Keratinocyte (primary cell): Measurements from ENCODE around the gene SPOCK1. TPM values are rescaled to one million over a fixed set of nuclear protein-coding genes. Genes with fewer than 3 reads are reported as not detected.

Experiments
- DNase-seq: peaks from one replicate; pipeline ENCODE4 v3.0.0-alpha.2; 2011; ENCODE audit warnings: low read depth, missing footprints, low spot score
- FAIRE-seq: peaks from 2 replicates; lab custom pipeline; 2011; peaks lifted over from hg19 to GRCh38; lab: Jason Lieb, UNC
- H2AFZ ChIP-seq: 2 replicates; pipeline ENCODE4 v1.6.0; 2012; ENCODE audit warnings: low read length, control low read depth, inconsistent platforms; ENCODE audit not compliant: control insufficient read depth
- H3K27ac ChIP-seq: 2 replicates; pipeline ENCODE4 v1.5.1; 2011; ENCODE audit warnings: low read length; ENCODE audit not compliant: control insufficient read depth, insufficient read depth
- H3K27me3 ChIP-seq: 3 replicates; pipeline ENCODE4 v1.6.0; 2011; ENCODE audit warnings: low read length; ENCODE audit not compliant: control insufficient read depth, insufficient read depth; ENCODE audit errors: extremely low read depth
- H3K36me3 ChIP-seq, 2 experiments: 2 replicates in 1 of 2; 3 replicates in 1 of 2; pipeline ENCODE4 v1.5.1; 2011; ENCODE audit warnings: low read length in 2 of 2, mild to moderate bottlenecking in 1 of 2; ENCODE audit not compliant: control insufficient read depth in 2 of 2, insufficient read depth in 2 of 2; ENCODE audit errors: extremely low read depth in 1 of 2
- H3K4me1 ChIP-seq: 3 replicates; pipeline ENCODE4 v1.5.1; 2011; ENCODE audit warnings: low read length; ENCODE audit not compliant: control insufficient read depth, insufficient read depth; ENCODE audit errors: extremely low read depth
- H3K4me2 ChIP-seq: 3 replicates; pipeline ENCODE4 v1.6.0; 2011; ENCODE audit warnings: low read depth, low read length; ENCODE audit not compliant: control insufficient read depth, insufficient read depth; ENCODE audit errors: extremely low read depth
- H3K4me3 ChIP-seq, 3 experiments: fragments of 200-600 bp in 1 of 3; sonication (generic) in 1 of 3; 2 replicates in 2 of 3; 3 replicates in 1 of 3; pipeline ENCODE4 v1.5.1; 2011 to 2016; ENCODE audit warnings: low read length in 3 of 3, mild to moderate bottlenecking in 3 of 3, control low read depth in 2 of 3, inconsistent platforms in 1 of 3, low read depth in 1 of 3, mixed read lengths in 1 of 3, mixed run types in 1 of 3, moderate library complexity in 1 of 3; ENCODE audit not compliant: control insufficient read depth in 2 of 3, insufficient read depth in 2 of 3; ENCODE audit errors: extremely low read depth in 1 of 3
- H3K79me2 ChIP-seq: 2 replicates; pipeline ENCODE4 v1.6.0; 2012; ENCODE audit warnings: low read length; ENCODE audit not compliant: control insufficient read depth, insufficient read depth
- H3K9ac ChIP-seq: 3 replicates; pipeline ENCODE4 v1.6.0; 2011; ENCODE audit warnings: low read length; ENCODE audit not compliant: control insufficient read depth, insufficient read depth; ENCODE audit errors: extremely low read depth
- H3K9me1 ChIP-seq: 3 replicates; pipeline ENCODE4 v1.6.0; 2011; ENCODE audit warnings: low read length; ENCODE audit not compliant: control insufficient read depth, insufficient read depth; ENCODE audit errors: extremely low read depth
- H3K9me3 ChIP-seq: 2 replicates; pipeline ENCODE4 v1.5.1; 2012; ENCODE audit warnings: low read depth, low read length; ENCODE audit not compliant: control insufficient read depth
- H4K20me1 ChIP-seq: 3 replicates; pipeline ENCODE4 v1.6.0; 2011; ENCODE audit warnings: low read length; ENCODE audit not compliant: control insufficient read depth, insufficient read depth; ENCODE audit errors: extremely low read depth
- EZH2 ChIP-seq: IDR thresholded peaks from one replicate; pipeline ENCODE4 v1.6.1; 2012; ENCODE audit warnings: inconsistent platforms, mild to moderate bottlenecking, low read length, moderate library complexity
- dilution Hi-C: fragments of 300-500 bp; cut with MboI; formaldehyde crosslinking; loops from one replicate; pipeline ENCODE4 v1.7.0; 2020; ENCODE audit warnings: low sequenced_read_pairs; ENCODE audit not compliant: extremely low pct_ligation_motif_present
- polyA plus RNA-seq, 5 experiments: library from polyadenylated mRNA; depleted of rRNA in 3 of 5; stranded (reverse) in 3 of 5; stranded (forward) in 1 of 5; unstranded in 1 of 5; fragments of >200 nt; gene quantifications; 1 replicate in 1 of 5; 2 replicates in 3 of 5; 3 replicates in 1 of 5; pipeline versions ENCODE4 v1.2.1 to v1.2.3, GENCODE V29; 2011 to 2012; ENCODE audit warnings: missing spikeins in 2 of 5, low read depth in 1 of 5, low replicate concordance in 1 of 5
- TF ChIP-seq, protein P1 (sequence below), 3 experiments: IDR thresholded peaks in 1 of 3; conservative IDR thresholded peaks in 1 of 3; optimal IDR thresholded peaks in 1 of 3; 2 replicates in 2 of 3; 3 replicates in 1 of 3; pipeline versions ENCODE3 to v1.5.1; 2011; ENCODE audit warnings: low read length in 3 of 3, mild to moderate bottlenecking in 3 of 3, moderate library complexity in 2 of 3, control low read depth in 1 of 3, inconsistent platforms in 1 of 3; ENCODE audit not compliant: insufficient read depth in 2 of 3; ENCODE audit errors: extremely low read depth in 1 of 3

Gene SPOCK1
- polyA plus RNA-seq, 1 donor (not counting 4 experiments of a cell fraction or from before 2014, with no cell fraction given), result 5.5 TPM

DNA sequence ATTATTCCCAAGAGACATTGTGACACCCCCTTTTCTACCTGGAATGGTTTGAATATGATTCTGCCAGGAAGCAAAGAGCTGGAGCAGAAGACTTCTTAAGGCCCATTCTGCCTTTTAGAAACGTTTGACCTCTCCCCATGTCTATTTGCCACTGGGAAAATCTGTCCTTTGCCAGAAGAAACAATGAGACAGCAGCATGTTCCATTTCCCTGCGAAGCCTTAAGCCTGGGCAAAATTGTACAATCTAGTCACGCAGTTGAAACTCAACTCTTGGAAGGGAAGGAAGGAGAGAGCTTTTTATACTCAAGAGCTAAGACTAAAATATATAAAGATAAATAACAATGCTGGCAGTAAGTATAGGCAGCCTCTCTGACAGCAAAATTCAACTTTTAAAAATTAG lies 22.1 kb upstream of the SPOCK1 start:
- Histone ChIP-seq H3K27me3 (no peaks in the 10 kb centered on the region), H3K4me1 (no peaks in the 10 kb centered on the region), H4K20me1 (no peaks in the 10 kb centered on the region), H3K79me2 (no peaks in the 10 kb centered on the region), H3K4me3 (no peak overlapping the region), H2AFZ (no peak overlapping the region), H3K4me2 (no peak overlapping the region), H3K9ac (no peak overlapping the region), H3K36me3 (no peaks in the 10 kb centered on the region), H3K9me3 (no peaks in the 10 kb centered on the region), H3K27ac (no peak overlapping the region), H3K9me1 (no peaks in the 10 kb centered on the region)
- FAIRE-seq, result no peak
- dilution Hi-C loops, result no loop called here
- no peak for TF ChIP-seq EZH2
- TF ChIP-seq, protein P1, sequence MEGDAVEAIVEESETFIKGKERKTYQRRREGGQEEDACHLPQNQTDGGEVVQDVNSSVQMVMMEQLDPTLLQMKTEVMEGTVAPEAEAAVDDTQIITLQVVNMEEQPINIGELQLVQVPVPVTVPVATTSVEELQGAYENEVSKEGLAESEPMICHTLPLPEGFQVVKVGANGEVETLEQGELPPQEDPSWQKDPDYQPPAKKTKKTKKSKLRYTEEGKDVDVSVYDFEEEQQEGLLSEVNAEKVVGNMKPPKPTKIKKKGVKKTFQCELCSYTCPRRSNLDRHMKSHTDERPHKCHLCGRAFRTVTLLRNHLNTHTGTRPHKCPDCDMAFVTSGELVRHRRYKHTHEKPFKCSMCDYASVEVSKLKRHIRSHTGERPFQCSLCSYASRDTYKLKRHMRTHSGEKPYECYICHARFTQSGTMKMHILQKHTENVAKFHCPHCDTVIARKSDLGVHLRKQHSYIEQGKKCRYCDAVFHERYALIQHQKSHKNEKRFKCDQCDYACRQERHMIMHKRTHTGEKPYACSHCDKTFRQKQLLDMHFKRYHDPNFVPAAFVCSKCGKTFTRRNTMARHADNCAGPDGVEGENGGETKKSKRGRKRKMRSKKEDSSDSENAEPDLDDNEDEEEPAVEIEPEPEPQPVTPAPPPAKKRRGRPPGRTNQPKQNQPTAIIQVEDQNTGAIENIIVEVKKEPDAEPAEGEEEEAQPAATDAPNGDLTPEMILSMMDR (optimal IDR thresholded peaks at IDR 0.05 in 1 of 3, IDR thresholded peaks at IDR 0.05 in 1 of 3, conservative IDR thresholded peaks at IDR 0.05 in 1 of 3; ENCODE audit: extremely low read depth in 1 of 3, insufficient read depth in 2 of 3, low read length in 3 of 3), result no peak
- no peak for DNase-seq

DNA sequence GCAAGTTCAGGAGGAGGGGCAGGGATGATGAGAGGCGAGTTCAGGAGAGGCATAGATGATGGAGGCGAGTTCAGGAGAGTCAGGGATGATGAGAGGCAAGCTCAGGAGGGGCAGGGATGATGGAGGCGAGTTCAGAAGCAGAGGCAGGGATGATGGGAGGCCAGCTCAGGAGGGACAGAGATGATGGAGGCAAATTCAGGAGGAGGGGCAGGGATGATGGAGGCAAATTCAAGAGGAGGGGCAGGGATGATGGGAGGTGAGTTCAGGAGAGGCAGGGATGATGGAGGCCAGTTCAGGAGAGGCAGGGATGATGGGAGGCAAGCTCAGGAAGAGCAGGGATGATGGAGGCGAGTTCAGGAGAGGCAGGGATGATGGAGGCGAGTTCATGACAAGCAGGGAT lies 17.8 kb upstream of the SPOCK1 start:
- Histone ChIP-seq H3K27ac (no peak overlapping the region), H4K20me1 (no peaks in the 10 kb centered on the region), H3K27me3 (no peaks in the 10 kb centered on the region), H3K36me3 (no peaks in the 10 kb centered on the region), H3K4me3 (no peak overlapping the region), H3K4me1 (no peaks in the 10 kb centered on the region), H3K9ac (no peak overlapping the region), H3K9me1 (no peaks in the 10 kb centered on the region), H3K79me2 (no peaks in the 10 kb centered on the region), H3K4me2 (no peak overlapping the region), H3K9me3 (no peaks in the 10 kb centered on the region), H2AFZ (no peak overlapping the region)
- dilution Hi-C loops, result no loop called here
- no peak for DNase-seq
- no peak for FAIRE-seq
- TF ChIP-seq, protein P1 (optimal IDR thresholded peaks at IDR 0.05 in 1 of 3, IDR thresholded peaks at IDR 0.05 in 1 of 3, conservative IDR thresholded peaks at IDR 0.05 in 1 of 3; ENCODE audit: extremely low read depth in 1 of 3, insufficient read depth in 2 of 3, low read length in 3 of 3), result no peak
- no peak for TF ChIP-seq EZH2
